Suprapubic skin (tissue), 4 donors: ENCODE results near the gene PLXNC1. TPM values are rescaled to one million over a fixed set of nuclear protein-coding genes. Genes with fewer than 3 reads are reported as not detected.

ENCODE experiments used
- DNase-seq, 2 donors: peaks; one replicate each; pipeline ENCODE4 v3.0.0-alpha.2; 2019; ENCODE audit warnings: low spot score in 2 of 2
- H3K27ac ChIP-seq: fragments of 200-600 bp; sonication (generic); one replicate; pipeline ENCODE4 v1.5.1; 2019
- H3K27me3 ChIP-seq: fragments of 200-600 bp; sonication (generic); one replicate; pipeline ENCODE4 v1.5.1; 2019
- H3K36me3 ChIP-seq: fragments of 200-600 bp; sonication (generic); one replicate; pipeline ENCODE4 v1.5.1; 2019
- H3K4me1 ChIP-seq: fragments of 200-600 bp; sonication (generic); one replicate; pipeline ENCODE4 v1.5.1; 2019
- H3K4me3 ChIP-seq: fragments of 200-600 bp; sonication (generic); one replicate; pipeline ENCODE4 v1.5.1; 2019; ENCODE audit warnings: mild to moderate bottlenecking
- H3K9me3 ChIP-seq: fragments of 200-600 bp; sonication (generic); one replicate; pipeline ENCODE4 v1.5.1; 2019
- EP300 ChIP-seq: sonication (generic); formaldehyde crosslinking; IDR thresholded peaks from one replicate; pipeline ENCODE4 v1.6.1; 2017; ENCODE audit warnings: antibody characterized with exemption
- POLR2A ChIP-seq, 2 donors: fragments of 450-650 bp; IDR thresholded peaks; one replicate each; pipeline ENCODE4 v1.6.1; 2017; ENCODE audit warnings: antibody characterized with exemption in 2 of 2, mild to moderate bottlenecking in 2 of 2, moderate library complexity in 2 of 2
- POLR2AphosphoS5 ChIP-seq, 3 donors: sonication (generic); formaldehyde crosslinking; IDR thresholded peaks; one replicate each; pipeline ENCODE4 v1.6.1; 2017; ENCODE audit warnings: antibody characterized with exemption in 3 of 3
- WGBS: methylation state at CpG from one replicate; pipeline ENCODE4 v1.1.5; 2018; 5-methylcytosine and 5-hydroxymethylcytosine counted together
- total RNA-seq, 4 donors: library from RNA; depleted of rRNA; stranded (reverse); fragments of >200 nt; gene quantifications; one replicate each; pipeline ENCODE4 v1.1.0, GENCODE V29; 2016
- TF ChIP-seq, protein P1 (sequence below), 2 donors: fragments of 200-600 bp in 1 of 2; fragments of 450-650 bp in 1 of 2; sonication (generic) in 1 of 2; IDR thresholded peaks; one replicate each; pipeline ENCODE4 v1.5.1; 2016 to 2019; ENCODE audit warnings: antibody characterized with exemption in 2 of 2, mild to moderate bottlenecking in 1 of 2, moderate library complexity in 1 of 2

Gene PLXNC1
- 10 to 100 TPM in 3 of 4 donors, 1 to 10 TPM in 1; 8.1 to 30.9 (median 15.3) TPM for total RNA-seq

DNA sequence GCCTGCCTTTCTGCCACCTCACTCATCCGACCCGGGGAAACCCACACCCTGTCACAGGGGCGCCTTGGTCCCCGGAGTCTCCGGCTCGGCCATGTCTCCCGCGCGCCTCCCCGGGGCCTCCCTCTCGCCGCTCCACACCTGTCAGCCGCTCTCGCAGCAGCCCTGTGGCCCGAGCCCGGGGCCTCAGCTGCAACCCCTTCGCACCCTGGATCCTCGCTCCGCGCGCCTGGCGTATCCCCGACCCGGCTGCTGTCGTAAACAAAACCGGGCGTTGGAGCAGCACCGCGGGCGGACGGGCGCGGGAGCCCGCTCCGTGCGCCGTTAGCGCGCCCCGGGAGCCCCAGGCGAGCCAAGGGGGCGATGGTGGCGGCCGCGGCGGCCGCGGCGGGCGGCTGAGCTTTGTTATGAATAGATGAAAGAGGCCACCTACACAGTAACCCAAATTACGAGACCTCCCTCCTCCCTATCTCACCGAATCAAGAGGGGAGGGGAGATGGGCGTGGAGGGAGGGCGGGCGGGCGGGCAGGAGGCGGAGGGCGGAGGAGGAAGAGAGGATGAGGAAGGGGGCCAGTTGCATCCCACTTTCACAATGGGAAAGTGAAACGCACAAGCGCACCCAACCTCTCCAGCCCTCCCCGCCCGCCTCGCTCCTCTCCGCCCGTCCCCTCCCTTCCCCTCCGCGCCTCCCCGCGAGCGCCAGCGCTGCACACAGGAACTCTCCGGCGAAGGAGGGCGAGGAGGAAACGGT lies at the start of gene PLXNC1:
Gene PLXNC1, plus strand, starts transcription at position 587 of the 748 bp plus-strand sequence. CDS start 395 bp downstream, outside the sequence.
- Histone ChIP-seq H3K27me3 (peaks cover 58% of the 10 kb centered on the region), H3K4me1 (peaks cover 37% of the 10 kb centered on the region), H3K36me3 (no peaks in the 10 kb centered on the region), H3K9me3 (no peaks in the 10 kb centered on the region), H3K27ac (no peak within 1 kb of the TSS), H3K4me3 (peak within 1 kb of the TSS; percentile 79)
- 1% methylated on average over 34 of the region's 75 CpGs for WGBS
- peak; percentile 61 to 87 for DNase-seq
- TF ChIP-seq POLR2A (IDR thresholded peaks at IDR 0.05) (no peak), POLR2AphosphoS5 (IDR thresholded peaks at IDR 0.05) (no peak), EP300 (no peak)
- TF ChIP-seq, protein P1, sequence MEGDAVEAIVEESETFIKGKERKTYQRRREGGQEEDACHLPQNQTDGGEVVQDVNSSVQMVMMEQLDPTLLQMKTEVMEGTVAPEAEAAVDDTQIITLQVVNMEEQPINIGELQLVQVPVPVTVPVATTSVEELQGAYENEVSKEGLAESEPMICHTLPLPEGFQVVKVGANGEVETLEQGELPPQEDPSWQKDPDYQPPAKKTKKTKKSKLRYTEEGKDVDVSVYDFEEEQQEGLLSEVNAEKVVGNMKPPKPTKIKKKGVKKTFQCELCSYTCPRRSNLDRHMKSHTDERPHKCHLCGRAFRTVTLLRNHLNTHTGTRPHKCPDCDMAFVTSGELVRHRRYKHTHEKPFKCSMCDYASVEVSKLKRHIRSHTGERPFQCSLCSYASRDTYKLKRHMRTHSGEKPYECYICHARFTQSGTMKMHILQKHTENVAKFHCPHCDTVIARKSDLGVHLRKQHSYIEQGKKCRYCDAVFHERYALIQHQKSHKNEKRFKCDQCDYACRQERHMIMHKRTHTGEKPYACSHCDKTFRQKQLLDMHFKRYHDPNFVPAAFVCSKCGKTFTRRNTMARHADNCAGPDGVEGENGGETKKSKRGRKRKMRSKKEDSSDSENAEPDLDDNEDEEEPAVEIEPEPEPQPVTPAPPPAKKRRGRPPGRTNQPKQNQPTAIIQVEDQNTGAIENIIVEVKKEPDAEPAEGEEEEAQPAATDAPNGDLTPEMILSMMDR (IDR thresholded peaks at IDR 0.05): no peak

DNA sequence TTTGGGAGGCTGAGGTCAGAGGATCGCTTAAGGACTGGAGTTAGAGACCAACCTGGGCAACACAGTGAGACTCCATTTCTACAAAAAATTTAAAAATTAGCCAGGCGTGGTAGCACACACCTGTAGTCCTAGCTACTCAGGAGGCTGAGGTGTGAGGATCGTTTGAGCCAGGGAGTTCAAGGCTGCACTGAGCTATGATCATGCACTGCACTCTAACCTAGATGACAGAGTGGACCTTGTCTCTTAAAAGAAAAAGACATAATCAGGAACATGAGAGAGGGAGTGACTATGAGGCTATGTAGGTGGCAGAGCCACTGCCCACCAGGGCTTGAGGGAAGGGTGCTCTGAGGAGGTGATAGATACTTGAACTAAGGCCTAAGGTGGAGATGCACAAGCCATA lies 49.2 kb upstream of the PLXNC1 start:
- no peaks in the 10 kb centered on the region for H3K36me3 ChIP-seq
- H3K4me1 ChIP-seq: peaks cover 29% of the 10 kb centered on the region
- no peak for DNase-seq
- WGBS: 95% methylated on average over 3 of the region's 3 CpGs
- no peak overlapping the region for H3K4me3 ChIP-seq
- TF ChIP-seq POLR2AphosphoS5 (IDR thresholded peaks at IDR 0.05) (no peak), EP300 (no peak), POLR2A (IDR thresholded peaks at IDR 0.05) (no peak)
- TF ChIP-seq, protein P1 (IDR thresholded peaks at IDR 0.05): no peak
- no peak overlapping the region for H3K27ac ChIP-seq
- H3K9me3 ChIP-seq: no peaks in the 10 kb centered on the region
- no peaks in the 10 kb centered on the region for H3K27me3 ChIP-seq

GRCh38 chr12:94099632-94100031 lies 48.7 kb upstream of the PLXNC1 start:
- no peaks in the 10 kb centered on the region for H3K27me3 ChIP-seq
- no peaks in the 10 kb centered on the region for H3K9me3 ChIP-seq
- WGBS: 59% methylated on average over 10 of the region's 10 CpGs
- H3K27ac ChIP-seq: peak overlapping the region; percentile 10
- TF ChIP-seq, protein P1 (IDR thresholded peaks at IDR 0.05): no peak
- no peak for TF ChIP-seq POLR2A (IDR thresholded peaks at IDR 0.05)
- TF ChIP-seq POLR2AphosphoS5 (IDR thresholded peaks at IDR 0.05): no peak
- no peak for TF ChIP-seq EP300
- no peak for DNase-seq
- peaks cover 29% of the 10 kb centered on the region for H3K4me1 ChIP-seq
- H3K36me3 ChIP-seq: no peaks in the 10 kb centered on the region
- no peak overlapping the region for H3K4me3 ChIP-seq

DNA sequence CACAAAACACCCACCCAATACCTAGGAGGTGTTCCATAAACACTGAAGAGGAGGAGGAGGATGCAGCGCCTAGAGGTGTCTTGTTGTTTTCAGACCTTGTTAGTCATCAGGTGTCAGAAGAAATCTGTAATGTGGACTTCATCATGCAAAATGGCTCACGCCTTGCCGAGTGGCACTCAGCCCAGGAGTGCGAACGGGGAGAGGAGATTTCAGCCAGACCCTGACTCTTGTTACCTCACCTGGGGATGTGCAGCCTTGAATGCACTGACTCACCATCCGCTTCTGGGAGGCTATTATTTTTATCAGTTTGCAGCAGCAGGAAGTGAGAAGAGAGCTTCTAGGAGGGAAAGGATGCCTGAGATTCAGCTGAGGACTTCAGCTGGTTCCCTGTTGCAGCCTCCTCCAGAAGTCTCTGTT lies 48.2 kb upstream of the PLXNC1 start:
- H3K9me3 ChIP-seq: no peaks in the 10 kb centered on the region
- H3K4me1 ChIP-seq: peaks cover 29% of the 10 kb centered on the region
- H3K27me3 ChIP-seq: no peaks in the 10 kb centered on the region
- H3K27ac ChIP-seq: peak overlapping the region; percentile 10
- WGBS: 74% methylated on average over 6 of the region's 6 CpGs
- DNase-seq: no peak
- no peak for TF ChIP-seq POLR2AphosphoS5 (IDR thresholded peaks at IDR 0.05)
- no peak for TF ChIP-seq EP300
- no peak for TF ChIP-seq POLR2A (IDR thresholded peaks at IDR 0.05)
- TF ChIP-seq, protein P1 (IDR thresholded peaks at IDR 0.05): no peak
- H3K4me3 ChIP-seq: peak overlapping the region; percentile 57
- no peaks in the 10 kb centered on the region for H3K36me3 ChIP-seq

DNA sequence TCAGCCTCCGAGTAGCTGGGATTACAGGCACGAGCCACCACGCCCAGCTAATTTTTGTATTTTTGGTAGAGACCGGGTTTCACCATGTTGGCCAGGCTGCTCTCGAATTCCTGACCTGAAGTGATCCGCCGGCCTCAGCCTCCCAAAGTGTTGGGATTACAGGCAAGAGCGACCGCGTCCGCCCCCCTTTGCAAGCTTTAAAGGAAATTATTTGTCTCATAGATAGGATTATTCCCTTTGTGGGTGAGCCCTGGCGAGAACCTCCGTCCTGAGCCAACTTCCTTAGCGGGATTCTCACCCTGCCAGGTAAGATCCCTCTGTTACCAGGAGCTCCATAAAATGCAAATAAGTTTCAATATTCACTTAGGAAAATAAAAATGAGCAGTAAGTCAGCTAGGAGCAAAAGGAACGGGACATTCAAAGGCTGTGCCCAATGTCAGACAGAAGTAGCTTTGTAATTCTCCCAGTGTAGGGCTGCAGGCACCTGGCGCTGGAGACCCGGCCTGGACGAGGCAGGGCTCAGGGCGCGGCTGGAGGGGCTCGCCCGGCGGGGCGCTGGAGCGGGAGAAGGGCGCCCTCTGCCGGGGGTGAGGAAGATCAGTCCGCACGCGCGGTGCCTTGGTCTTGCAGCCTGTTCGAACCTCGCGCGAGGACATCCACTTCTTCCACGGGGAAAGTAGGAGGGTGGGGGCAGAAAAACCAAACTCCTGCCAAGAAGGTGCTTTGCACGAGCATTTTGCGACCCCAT lies 47.2 kb upstream of the PLXNC1 start:
- H3K9me3 ChIP-seq: no peaks in the 10 kb centered on the region
- H3K36me3 ChIP-seq: no peaks in the 10 kb centered on the region
- WGBS: 21% methylated on average over 33 of the region's 38 CpGs
- H3K27ac ChIP-seq: no peak overlapping the region
- peak; percentile 83 to 91 for DNase-seq
- peaks cover 29% of the 10 kb centered on the region for H3K4me1 ChIP-seq
- peak in 1 of 3 donors; percentile 49 for TF ChIP-seq POLR2AphosphoS5 (IDR thresholded peaks at IDR 0.05)
- TF ChIP-seq, protein P1 (IDR thresholded peaks at IDR 0.05): peak; percentile 51 to 87
- TF ChIP-seq POLR2A (IDR thresholded peaks at IDR 0.05): no peak
- TF ChIP-seq EP300: no peak
- H3K4me3 ChIP-seq: peak overlapping the region; percentile 57
- peaks cover 8% of the 10 kb centered on the region for H3K27me3 ChIP-seq
